Astrocyte (in vitro differentiated cells and primary cell): ENCODE measurements around the gene MRPL33. TPM values are rescaled to one million over a fixed set of nuclear protein-coding genes. Genes with fewer than 3 reads are reported as not detected.

Experiments used
- DNase-seq: peaks from one replicate; pipeline ENCODE4 v3.0.0-alpha.2; 2010; ENCODE audit warnings: low read depth
- FAIRE-seq: peaks from 2 replicates; lab custom pipeline; 2011; peaks lifted over from hg19 to GRCh38; lab: Jason Lieb, UNC
- H2AFZ ChIP-seq: 2 replicates; pipeline ENCODE4 v1.6.0; 2012; ENCODE audit warnings: low read depth, low read length, inconsistent platforms
- H3K27ac ChIP-seq: 2 replicates; pipeline ENCODE4 v1.5.1; 2011; ENCODE audit warnings: low read depth, low read length, inconsistent platforms
- H3K27me3 ChIP-seq: 2 replicates; pipeline ENCODE4 v1.6.0; 2011; ENCODE audit warnings: low read length, inconsistent platforms; ENCODE audit not compliant: insufficient read depth
- H3K36me3 ChIP-seq: 2 replicates; pipeline ENCODE4 v1.5.1; 2011; ENCODE audit warnings: low read length, inconsistent platforms; ENCODE audit not compliant: insufficient read depth
- H3K4me1 ChIP-seq: 2 replicates; pipeline ENCODE4 v1.5.1; 2011; ENCODE audit warnings: low read length, inconsistent platforms; ENCODE audit not compliant: insufficient read depth
- H3K4me2 ChIP-seq: 2 replicates; pipeline ENCODE4 v1.6.0; 2012; ENCODE audit warnings: low read length, inconsistent platforms
- H3K4me3 ChIP-seq: 2 replicates; pipeline ENCODE4 v1.5.1; 2011; ENCODE audit warnings: low read depth, mild to moderate bottlenecking, low read length, inconsistent platforms; ENCODE audit not compliant: insufficient read depth
- H3K79me2 ChIP-seq: 2 replicates; pipeline ENCODE4 v1.6.0; 2012; ENCODE audit warnings: mild to moderate bottlenecking, low read length, inconsistent platforms; ENCODE audit not compliant: insufficient read depth
- H3K9ac ChIP-seq: 2 replicates; pipeline ENCODE4 v1.6.0; 2012; ENCODE audit warnings: mild to moderate bottlenecking, low read length, inconsistent platforms
- H3K9me3 ChIP-seq: 2 replicates; pipeline ENCODE4 v1.5.1; 2012; ENCODE audit warnings: low read depth, mild to moderate bottlenecking, low read length, inconsistent platforms; ENCODE audit not compliant: insufficient read depth
- H4K20me1 ChIP-seq: 2 replicates; pipeline ENCODE4 v1.6.0; 2012; ENCODE audit warnings: low read length, inconsistent platforms; ENCODE audit not compliant: insufficient read depth
- H3K27ac Mint-ChIP-seq: one replicate; pipeline ENCODE4 v1.8.0; 2021; ENCODE audit warnings: mild to moderate bottlenecking, mixed read lengths; ENCODE audit not compliant: unreplicated experiment
- H3K27me3 Mint-ChIP-seq: one replicate; pipeline ENCODE4 v1.8.0; 2021; ENCODE audit warnings: low read depth, mixed read lengths; ENCODE audit not compliant: unreplicated experiment
- H3K36me3 Mint-ChIP-seq: one replicate; pipeline ENCODE4 v1.8.0; 2021; ENCODE audit warnings: low read depth, mixed read lengths; ENCODE audit not compliant: unreplicated experiment
- H3K4me1 Mint-ChIP-seq: one replicate; pipeline ENCODE4 v1.8.0; 2021; ENCODE audit warnings: low read depth, mixed read lengths; ENCODE audit not compliant: unreplicated experiment
- H3K4me3 Mint-ChIP-seq: one replicate; pipeline ENCODE4 v1.8.0; 2021; ENCODE audit warnings: mild to moderate bottlenecking, moderate library complexity, mixed read lengths; ENCODE audit not compliant: unreplicated experiment
- H3K9me3 Mint-ChIP-seq: one replicate; pipeline ENCODE4 v1.8.0; 2021; ENCODE audit warnings: mild to moderate bottlenecking, mixed read lengths; ENCODE audit not compliant: unreplicated experiment
- CTCF ChIP-seq: IDR thresholded peaks from 2 replicates; pipeline ENCODE4 v1.5.1; 2011; ENCODE audit warnings: low read depth, mild to moderate bottlenecking, inconsistent platforms, low read length, moderate library complexity; ENCODE audit not compliant: insufficient read depth
- EZH2 ChIP-seq: IDR thresholded peaks from 2 replicates; pipeline ENCODE4 v1.6.1; 2012; ENCODE audit warnings: mild to moderate bottlenecking, low read length, inconsistent platforms; ENCODE audit not compliant: insufficient read depth
- total RNA-seq: library from RNA; stranded (reverse); gene quantifications from 2 replicates; pipeline ENCODE4 v1.2.1, GENCODE V29; 2021

Gene MRPL33
- total RNA-seq, 1 donor from 2014 or later: 85.3 TPM

GRCh38 chr2:27728081-27728858 lies 43.2 kb upstream of the MRPL33 start:
- H3K27me3 Mint-ChIP-seq: no peaks in the 10 kb centered on the region
- no peak for TF ChIP-seq CTCF
- no peak for TF ChIP-seq EZH2
- no peak overlapping the region for H3K4me3 Mint-ChIP-seq
- no peaks in the 10 kb centered on the region for H3K79me2 ChIP-seq
- no peak overlapping the region for H3K9ac ChIP-seq
- DNase-seq (no peak), FAIRE-seq (no peak)
- no peaks in the 10 kb centered on the region for H4K20me1 ChIP-seq
- no peaks in the 10 kb centered on the region for H3K36me3 ChIP-seq
- H3K4me1 Mint-ChIP-seq: peaks cover 25% of the 10 kb centered on the region
- H3K27ac ChIP-seq: no peak overlapping the region
- no peak overlapping the region for H2AFZ ChIP-seq
- no peaks in the 10 kb centered on the region for H3K36me3 Mint-ChIP-seq
- H3K4me2 ChIP-seq: no peak overlapping the region
- H3K4me1 ChIP-seq: peaks cover 14% of the 10 kb centered on the region
- no peak overlapping the region for H3K27ac Mint-ChIP-seq
- H3K9me3 ChIP-seq: no peaks in the 10 kb centered on the region
- no peak overlapping the region for H3K4me3 ChIP-seq
- no peaks in the 10 kb centered on the region for H3K9me3 Mint-ChIP-seq
- H3K27me3 ChIP-seq: no peaks in the 10 kb centered on the region

GRCh38 chr2:27729198-27729597 lies 42.3 kb upstream of the MRPL33 start:
- Mint-ChIP-seq H3K36me3 (no peaks in the 10 kb centered on the region), H3K27me3 (no peaks in the 10 kb centered on the region), H3K4me3 (no peak overlapping the region), H3K27ac (no peak overlapping the region), H3K4me1 (peaks cover 17% of the 10 kb centered on the region), H3K9me3 (no peaks in the 10 kb centered on the region)
- Histone ChIP-seq H3K4me1 (peaks cover 9% of the 10 kb centered on the region), H3K9ac (no peak overlapping the region), H4K20me1 (no peaks in the 10 kb centered on the region), H3K27me3 (no peaks in the 10 kb centered on the region), H3K36me3 (no peaks in the 10 kb centered on the region), H3K4me3 (no peak overlapping the region), H3K79me2 (no peaks in the 10 kb centered on the region), H3K4me2 (no peak overlapping the region), H3K27ac (no peak overlapping the region), H2AFZ (no peak overlapping the region), H3K9me3 (no peaks in the 10 kb centered on the region)
- FAIRE-seq (no peak), DNase-seq (no peak)
- TF ChIP-seq CTCF (no peak), EZH2 (no peak)

- Histone ChIP-seq H3K9ac (no peak overlapping the region), H3K4me1 (peaks cover 9% of the 10 kb centered on the region), H3K9me3 (no peaks in the 10 kb centered on the region), H3K79me2 (no peaks in the 10 kb centered on the region), H2AFZ (no peak overlapping the region), H3K27me3 (no peaks in the 10 kb centered on the region), H3K4me2 (no peak overlapping the region), H3K4me3 (no peak overlapping the region), H3K27ac (no peak overlapping the region), H3K36me3 (no peaks in the 10 kb centered on the region), H4K20me1 (no peaks in the 10 kb centered on the region)
- Mint-ChIP-seq H3K9me3 (no peaks in the 10 kb centered on the region), H3K27me3 (no peaks in the 10 kb centered on the region), H3K4me1 (peaks cover 15% of the 10 kb centered on the region), H3K27ac (no peak overlapping the region), H3K4me3 (no peak overlapping the region), H3K36me3 (no peaks in the 10 kb centered on the region)
- DNase-seq (no peak), FAIRE-seq (no peak)
- TF ChIP-seq CTCF (no peak), EZH2 (no peak)
These were observed 41.9 kb upstream of the MRPL33 start for GRCh38 chr2:27729614-27730013.
